Measurements from ENCODE around the gene MYO18A. TPM values are rescaled to one million over a fixed set of nuclear protein-coding genes. Genes with fewer than 3 reads are reported as not detected.

MYO18A gene
- total RNA-seq, 4 donors from 2014 or later = 104 to 359 (median 188) TPM

- Histone ChIP-seq H3K36me3 (peaks cover 0 to 94% (median 0%) of the 10 kb centered on the region in 3 donors), H3K4me1 (no peaks in the 10 kb centered on the region), H3K9me3 (no peaks in the 10 kb centered on the region), H3K4me3 (no peak overlapping the region), H3K27ac (no peak overlapping the region), H3K27me3 (no peaks in the 10 kb centered on the region)
- TF ChIP-seq POLR2A (IDR thresholded peaks at IDR 0.05) = no peak
- TF ChIP-seq, protein P1, sequence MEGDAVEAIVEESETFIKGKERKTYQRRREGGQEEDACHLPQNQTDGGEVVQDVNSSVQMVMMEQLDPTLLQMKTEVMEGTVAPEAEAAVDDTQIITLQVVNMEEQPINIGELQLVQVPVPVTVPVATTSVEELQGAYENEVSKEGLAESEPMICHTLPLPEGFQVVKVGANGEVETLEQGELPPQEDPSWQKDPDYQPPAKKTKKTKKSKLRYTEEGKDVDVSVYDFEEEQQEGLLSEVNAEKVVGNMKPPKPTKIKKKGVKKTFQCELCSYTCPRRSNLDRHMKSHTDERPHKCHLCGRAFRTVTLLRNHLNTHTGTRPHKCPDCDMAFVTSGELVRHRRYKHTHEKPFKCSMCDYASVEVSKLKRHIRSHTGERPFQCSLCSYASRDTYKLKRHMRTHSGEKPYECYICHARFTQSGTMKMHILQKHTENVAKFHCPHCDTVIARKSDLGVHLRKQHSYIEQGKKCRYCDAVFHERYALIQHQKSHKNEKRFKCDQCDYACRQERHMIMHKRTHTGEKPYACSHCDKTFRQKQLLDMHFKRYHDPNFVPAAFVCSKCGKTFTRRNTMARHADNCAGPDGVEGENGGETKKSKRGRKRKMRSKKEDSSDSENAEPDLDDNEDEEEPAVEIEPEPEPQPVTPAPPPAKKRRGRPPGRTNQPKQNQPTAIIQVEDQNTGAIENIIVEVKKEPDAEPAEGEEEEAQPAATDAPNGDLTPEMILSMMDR (IDR thresholded peaks at IDR 0.05) = no peak
- DNase-seq = no peak
Observed at GRCh38 chr17:29084541-29085146, 95.6 kb downstream of the MYO18A start.

GRCh38 chr17:29080965-29081364 lies 99.2 kb downstream of the MYO18A start:
- Histone ChIP-seq H3K4me1 (no peaks in the 10 kb centered on the region), H3K9me3 (no peaks in the 10 kb centered on the region), H3K4me3 (no peak overlapping the region), H3K27me3 (no peaks in the 10 kb centered on the region), H3K36me3 (peaks cover 0 to 77% (median 0%) of the 10 kb centered on the region in 3 donors), H3K27ac (no peak overlapping the region)
- DNase-seq = no peak
- TF ChIP-seq, protein P1 (IDR thresholded peaks at IDR 0.05) = no peak
- TF ChIP-seq POLR2A (IDR thresholded peaks at IDR 0.05) = no peak

- DNase-seq = no peak
- Histone ChIP-seq H3K9me3 (no peaks in the 10 kb centered on the region), H3K36me3 (peaks cover 0 to 71% (median 0%) of the 10 kb centered on the region in 3 donors), H3K27ac (no peak overlapping the region), H3K4me3 (no peak overlapping the region), H3K4me1 (no peaks in the 10 kb centered on the region), H3K27me3 (no peaks in the 10 kb centered on the region)
- no peak for TF ChIP-seq POLR2A (IDR thresholded peaks at IDR 0.05)
- TF ChIP-seq, protein P1 (IDR thresholded peaks at IDR 0.05) = no peak
Observed at GRCh38 chr17:29080323-29080722, 99.9 kb downstream of the MYO18A start.

- Histone ChIP-seq H3K4me3 (no peak overlapping the region), H3K36me3 (peaks cover 0 to 66% (median 0%) of the 10 kb centered on the region in 3 donors), H3K27me3 (no peaks in the 10 kb centered on the region), H3K9me3 (no peaks in the 10 kb centered on the region), H3K27ac (no peak overlapping the region), H3K4me1 (no peaks in the 10 kb centered on the region)
- no peak for DNase-seq
- TF ChIP-seq, protein P1 (IDR thresholded peaks at IDR 0.05) = no peak
- no peak for TF ChIP-seq POLR2A (IDR thresholded peaks at IDR 0.05)
Observed at GRCh38 chr17:29079887-29080286, 100.3 kb downstream of the MYO18A start.

GRCh38 chr17:29079433-29079832 lies 100.8 kb downstream of the MYO18A start:
- H3K4me3 ChIP-seq = no peak overlapping the region
- DNase-seq = no peak
- H3K36me3 ChIP-seq = peaks cover 0 to 64% (median 0%) of the 10 kb centered on the region in 3 donors
- H3K27ac ChIP-seq = no peak overlapping the region
- no peaks in the 10 kb centered on the region for H3K27me3 ChIP-seq
- no peaks in the 10 kb centered on the region for H3K9me3 ChIP-seq
- TF ChIP-seq, protein P1 (IDR thresholded peaks at IDR 0.05) = no peak
- TF ChIP-seq POLR2A (IDR thresholded peaks at IDR 0.05) = no peak
- H3K4me1 ChIP-seq = no peaks in the 10 kb centered on the region
